KBM-7 (cell line): ENCODE measurements around the gene PLP2.
"Not testable (repeated sequence)": the region's sequence is repeated elsewhere in the genome, so short reads cannot be mapped to it uniquely, and the experiment has no call there.

Source experiments
- DNase-seq: peaks from one replicate; pipeline ENCODE4 v3.0.0-alpha.2; 2015
- in situ Hi-C: fragments of 300-500 bp; cut with MboI; formaldehyde crosslinking; loops from 2 replicates; pipeline ENCODE4 v1.14.3; 2020; ENCODE audit warnings: low sequenced_read_pairs, low pct_unique_long_range_greater_than_20kb, mixed read lengths

Gene PLP2

DNA sequence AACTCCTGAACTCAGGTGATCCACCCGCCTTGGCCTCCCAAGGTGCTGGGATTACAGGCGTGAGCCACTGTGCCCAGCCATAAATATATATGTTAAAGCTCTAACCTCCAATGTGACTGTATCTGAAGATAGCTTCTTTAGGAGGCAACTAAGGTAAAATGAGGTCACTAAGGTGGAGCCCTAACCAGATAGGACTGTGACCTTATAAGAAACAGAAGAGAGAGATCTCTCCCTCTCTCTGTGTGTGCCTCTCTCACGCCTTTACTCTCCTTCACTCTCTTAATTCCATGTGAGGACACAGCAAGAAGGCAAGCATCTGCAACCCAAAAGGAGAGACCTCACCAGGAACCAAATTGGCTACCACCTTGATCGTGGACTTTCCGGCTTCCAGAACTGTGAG is 10.1 kb upstream of the PLP2 start:
- DNase-seq, result no peak
- in situ Hi-C loops, result no loop called here

DNA sequence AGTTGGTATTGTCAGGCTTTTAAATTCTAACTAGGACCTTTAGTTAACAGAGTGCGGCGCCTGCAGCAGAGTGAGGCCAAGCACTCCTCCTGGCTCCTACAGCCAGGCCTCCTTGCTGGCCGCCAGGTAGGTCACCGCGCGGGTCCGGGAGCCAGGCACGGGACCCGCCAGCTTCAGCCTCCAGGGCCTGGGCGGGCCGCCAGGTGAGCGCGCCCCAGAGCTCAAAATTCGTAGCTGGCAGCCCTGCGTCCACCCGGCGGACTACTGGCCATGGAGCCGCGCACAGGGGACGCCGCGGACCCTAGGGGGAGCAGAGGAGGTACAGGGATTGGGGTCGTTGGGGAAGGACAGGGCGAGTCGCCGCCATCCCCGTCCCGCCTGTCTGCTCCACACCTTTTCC is 9.1 kb upstream of the PLP2 start, which contains the start of gene MAGIX:
Gene MAGIX, plus strand, starts transcription at position 139 of the 400 bp plus-strand sequence. Its CDS starts 132 bp downstream, at position 271.
- in situ Hi-C loops, result no loop called here
- no peak for DNase-seq

DNA sequence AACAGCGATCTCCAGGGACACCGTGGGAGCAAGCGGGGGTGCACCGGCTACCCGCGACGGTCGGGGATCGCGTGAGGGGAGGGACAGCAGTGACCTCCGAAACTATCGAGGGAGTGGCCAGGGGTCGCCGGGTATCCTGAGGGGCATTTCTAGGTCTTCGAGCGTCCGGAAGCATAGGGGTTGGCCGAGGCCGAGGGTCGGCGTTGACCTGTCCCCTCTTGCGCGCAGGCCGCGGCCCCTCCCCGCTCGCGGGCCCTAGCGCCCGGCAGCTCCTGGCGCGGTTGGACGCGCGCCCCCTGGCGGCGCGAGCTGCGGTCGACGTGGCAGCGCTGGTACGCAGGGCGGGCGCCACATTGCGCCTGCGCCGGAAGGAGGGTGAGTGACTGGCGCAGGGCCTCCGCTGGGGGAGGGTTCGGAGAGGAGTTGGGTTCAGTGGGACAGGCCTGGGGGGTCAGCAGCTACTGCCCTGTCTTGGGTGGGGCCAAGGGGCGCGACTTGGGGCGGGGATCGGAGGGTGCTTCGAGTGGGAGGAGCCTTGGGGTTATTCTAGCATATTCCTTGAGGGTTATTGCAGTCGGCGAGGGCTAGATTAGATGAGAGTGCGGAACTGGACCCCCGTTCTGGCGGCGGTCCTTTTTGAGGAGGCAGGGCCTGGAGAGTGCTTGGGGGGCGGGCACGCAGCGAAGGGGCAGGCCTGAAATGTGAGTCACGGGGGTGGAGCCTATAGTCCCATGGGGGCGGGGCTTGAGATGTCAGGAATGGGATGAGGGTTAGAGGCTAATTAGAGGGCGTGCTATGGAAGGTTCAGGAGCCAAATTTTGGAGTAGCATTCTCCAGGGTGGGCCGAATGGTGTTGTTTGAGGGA is 7.9 kb upstream of the PLP2 start:
- in situ Hi-C loops, result no loop called here
- DNase-seq, result peak; percentile 96

DNA sequence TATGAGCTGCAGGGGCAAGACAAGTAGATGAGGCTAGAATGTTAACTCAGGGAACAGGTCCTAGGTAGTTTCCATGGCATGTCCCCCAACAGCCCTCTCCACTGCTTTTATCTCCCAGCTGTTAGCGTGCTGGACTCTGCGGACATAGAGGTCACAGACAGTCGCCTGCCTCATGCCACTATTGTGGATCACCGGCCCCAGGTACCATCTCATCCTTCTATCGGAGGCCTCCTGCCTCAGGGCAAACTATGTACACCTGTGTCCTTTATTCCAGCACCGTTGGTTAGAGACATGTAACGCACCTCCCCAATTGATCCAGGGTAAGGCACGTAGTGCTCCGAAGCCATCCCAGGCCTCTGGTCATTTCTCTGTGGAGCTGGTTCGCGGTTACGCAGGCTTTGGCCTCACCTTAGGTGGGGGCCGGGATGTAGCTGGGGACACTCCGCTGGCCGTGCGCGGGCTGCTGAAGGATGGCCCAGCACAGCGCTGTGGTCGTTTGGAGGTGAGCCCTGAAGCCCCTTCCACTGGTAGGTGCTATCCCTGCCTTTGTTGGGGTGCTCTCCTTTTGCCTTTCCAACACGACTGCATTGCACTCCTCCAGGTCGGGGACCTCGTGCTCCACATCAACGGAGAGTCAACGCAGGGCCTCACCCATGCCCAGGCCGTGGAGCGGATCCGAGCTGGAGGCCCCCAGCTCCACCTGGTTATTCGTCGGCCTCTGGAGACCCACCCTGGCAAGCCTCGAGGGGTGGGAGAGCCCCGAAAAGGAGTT is 6.9 kb upstream of the PLP2 start:
- no peak for DNase-seq
- in situ Hi-C loops, result no loop called here

DNA sequence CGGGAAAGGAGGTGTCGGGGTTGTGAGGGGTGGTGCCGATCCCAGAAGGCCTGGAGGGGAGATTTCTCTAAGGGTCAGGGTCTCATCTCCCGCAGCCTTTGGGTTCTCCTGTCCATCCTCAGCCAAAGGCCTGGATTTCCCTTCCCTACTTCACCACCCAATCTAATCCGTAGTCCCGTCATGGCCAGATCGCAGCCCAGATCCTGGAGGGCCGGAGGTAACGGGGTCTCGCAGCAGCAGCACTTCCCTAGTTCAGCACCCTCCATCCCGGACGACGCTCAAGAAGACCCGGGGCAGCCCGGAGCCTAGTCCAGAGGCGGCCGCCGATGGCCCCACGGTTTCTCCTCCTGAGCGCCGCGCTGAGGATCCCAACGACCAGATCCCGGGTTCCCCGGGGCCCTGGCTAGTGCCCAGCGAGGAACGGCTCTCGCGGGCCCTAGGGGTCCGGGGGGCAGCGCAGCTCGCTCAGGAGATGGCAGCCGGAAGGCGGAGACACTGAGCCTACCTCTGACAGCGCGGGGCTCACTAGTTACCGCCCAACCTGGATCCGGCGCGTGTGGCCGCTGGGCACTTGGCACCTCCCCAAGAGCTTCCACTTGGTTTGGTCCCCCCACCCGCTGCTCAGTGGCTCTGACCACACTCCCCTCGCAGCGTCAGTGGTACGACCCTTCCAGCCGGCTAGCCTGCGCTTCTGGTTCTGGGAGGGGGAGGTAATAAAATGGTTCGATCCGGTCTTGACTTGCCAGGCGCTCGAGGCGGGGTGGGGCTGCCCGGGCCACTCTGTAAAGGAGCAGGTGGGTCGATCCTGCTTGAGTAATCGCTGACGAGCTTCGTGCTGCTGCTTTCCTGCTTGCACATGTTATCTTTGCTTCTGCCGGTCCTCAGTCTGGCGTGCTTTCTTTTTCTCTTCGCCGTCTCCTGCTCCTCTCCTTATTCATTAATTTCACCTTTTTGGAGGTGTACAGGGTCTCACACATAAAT is 5.5 kb upstream of the PLP2 start:
- peak; percentile 97 for DNase-seq
- in situ Hi-C loops, result no loop called here

DNA sequence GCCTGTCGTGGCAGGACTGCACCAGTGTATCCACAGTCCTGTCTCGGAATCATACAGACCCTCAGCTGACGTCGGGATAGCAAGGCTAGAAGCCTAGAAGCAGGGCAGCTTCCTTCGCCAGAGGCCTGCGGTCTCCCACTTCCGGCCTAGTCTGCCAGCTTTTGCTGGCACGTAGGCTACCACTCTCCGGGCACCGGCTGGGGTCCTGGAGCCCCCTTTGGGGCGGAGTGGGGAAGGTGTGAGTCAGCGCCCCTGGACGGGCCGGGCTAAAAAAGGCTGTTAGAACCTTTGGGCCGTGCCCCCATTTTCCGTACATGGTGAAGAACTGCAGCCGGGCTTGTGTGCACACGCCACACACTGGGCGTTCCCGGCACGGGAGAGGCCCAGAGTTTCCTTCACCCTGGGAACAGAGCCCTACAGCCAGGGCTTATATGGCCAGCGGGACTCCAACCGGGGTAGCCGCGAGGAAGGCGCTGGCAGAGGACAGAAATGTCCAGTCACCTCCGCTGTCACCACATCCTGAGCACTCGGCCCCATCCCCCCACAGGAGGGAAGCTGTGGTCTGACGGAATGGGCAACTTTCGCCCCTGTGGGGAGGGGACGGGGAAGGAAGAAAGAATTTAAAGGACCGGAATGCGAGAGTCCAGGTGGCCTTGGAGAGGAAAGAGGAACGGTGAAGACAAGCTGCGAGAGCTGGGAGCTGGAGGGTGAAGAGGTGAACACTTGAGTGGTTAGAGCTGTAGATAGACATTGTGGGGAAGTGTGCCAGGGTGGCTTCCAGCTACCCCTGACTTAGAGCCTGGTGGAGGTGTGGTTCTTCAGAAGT is 4.6 kb upstream of the PLP2 start:
- in situ Hi-C loops, result no loop called here
- DNase-seq, result peak; percentile 96

DNA sequence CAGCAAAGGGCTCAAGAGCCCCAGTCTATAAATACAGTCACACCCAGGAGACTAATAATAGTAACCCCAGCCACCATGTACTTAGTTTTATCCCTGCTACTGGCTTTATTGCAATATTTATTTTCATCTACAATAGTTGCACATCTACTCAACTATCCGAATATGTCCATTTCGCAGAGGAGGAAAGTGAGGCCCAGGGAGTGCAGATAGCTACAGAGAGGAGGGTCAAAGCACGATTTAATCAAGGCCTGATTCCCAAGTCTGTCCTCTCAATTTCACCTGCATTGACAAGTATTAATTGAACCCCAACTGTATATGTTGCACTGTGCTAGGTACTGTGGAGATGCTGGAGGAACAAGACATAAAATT is 4.0 kb upstream of the PLP2 start:
- in situ Hi-C loops, result no loop called here
- DNase-seq, result no peak

DNA sequence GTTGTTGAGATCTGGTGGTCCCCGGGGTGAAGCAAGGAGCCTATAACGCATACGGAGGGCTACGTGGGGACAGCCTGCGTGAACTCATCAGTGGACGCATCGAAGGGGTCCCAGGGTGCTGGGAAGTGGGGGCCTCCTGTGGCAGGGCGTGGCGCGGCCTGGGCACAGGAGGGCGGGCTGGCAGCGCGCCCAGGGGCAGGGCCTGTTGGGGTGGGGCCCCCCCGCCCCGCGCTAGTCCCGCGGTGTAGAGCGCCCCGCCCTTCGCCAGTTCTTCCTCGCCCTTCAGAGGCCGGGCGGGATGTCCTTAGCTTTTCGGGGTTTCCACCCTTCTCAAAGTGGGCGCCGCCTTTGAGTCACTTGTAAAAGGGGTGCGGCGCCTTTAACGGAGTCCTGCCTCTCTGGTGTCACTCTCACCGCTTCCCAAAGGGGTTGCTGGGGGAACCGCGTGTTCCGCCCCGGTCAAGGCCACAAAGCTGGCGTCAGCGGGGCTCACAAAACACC is 632 bp downstream of the PLP2 start:
- DNase-seq, result peak; percentile 76
- in situ Hi-C loops, result no loop called here

DNA sequence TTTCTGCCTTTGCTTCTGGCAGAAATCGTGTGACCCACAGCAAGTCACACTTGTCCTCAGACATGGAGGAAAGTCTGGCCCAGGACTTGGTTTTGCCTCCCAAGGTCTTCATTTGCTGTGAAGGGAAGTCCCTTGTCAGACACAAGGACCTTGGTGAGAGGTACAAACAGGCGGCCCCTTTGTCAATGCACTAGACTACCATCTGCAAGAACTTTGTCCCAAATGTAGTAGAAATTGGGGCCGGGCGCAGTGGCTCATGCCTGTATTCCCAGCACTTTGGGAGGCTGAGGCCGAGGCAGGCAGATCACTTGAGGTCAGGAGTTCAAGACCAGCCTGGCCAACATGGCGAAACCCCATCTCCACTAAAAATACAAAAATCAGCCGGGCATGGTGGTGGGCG is 1.8 kb downstream of the PLP2 start:
- in situ Hi-C loops, DNase-seq: not testable (repeated sequence)

DNA sequence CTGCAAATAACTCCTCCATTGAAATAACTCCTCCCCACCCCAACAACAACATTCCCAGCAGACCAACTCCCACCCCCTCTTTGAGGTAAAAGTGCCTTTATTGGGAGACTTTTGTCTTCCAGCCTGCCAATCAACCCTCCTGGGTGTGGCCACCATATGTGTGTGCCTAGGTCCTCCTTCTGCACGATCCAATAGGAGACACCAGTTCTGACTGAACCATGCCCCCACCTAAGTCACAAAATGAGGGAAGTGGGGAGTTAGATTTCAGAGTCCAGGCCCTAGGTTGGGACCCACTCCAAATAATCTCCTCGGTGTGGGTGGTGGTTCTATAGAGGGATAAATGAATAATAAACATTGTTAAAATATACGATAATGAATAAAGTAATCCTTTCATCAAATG is 3.0 kb downstream of the PLP2 start:
- in situ Hi-C loops, result no loop called here
- DNase-seq, result no peak

DNA sequence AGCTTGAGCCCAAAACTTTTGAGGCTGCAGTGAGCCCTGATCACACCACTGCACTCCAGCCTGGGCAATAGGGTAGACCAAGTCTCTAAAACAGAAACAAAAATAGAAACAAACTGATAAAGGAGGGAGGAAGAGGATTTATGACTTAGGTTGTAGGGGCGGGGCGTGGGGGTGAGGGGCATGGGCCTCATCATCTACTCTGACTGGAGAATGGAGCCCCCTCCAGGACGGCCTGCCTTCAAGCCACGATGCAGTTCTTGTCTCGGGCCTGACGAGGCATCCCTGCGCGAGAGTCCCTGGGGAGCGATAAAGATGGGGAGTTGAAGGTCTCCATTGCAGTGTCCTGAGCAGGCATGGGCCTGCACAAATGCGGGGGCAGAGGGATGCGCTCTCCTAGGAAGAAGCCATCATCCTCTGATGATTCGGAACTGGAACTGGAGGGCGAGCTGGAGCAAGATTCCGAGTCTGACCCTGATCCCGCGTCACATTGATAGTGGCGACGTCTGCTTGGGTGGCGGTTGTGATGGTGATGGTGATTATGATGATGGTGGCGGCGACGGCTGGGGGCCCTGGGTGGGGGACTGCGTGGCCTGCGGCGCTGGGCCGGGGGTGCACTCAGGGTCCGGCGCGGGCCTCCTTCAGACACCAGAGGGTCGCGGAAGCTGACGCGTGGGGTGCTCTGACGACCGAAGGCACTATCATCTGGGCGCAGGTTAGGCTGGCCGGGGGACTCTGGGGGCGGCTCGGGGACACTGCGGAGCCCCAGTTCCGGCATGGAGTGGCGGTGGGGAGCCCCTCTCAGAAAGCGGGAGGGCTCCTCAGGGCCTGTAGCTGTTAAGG is 4.0 kb downstream of the PLP2 start:
- DNase-seq, result no peak

DNA sequence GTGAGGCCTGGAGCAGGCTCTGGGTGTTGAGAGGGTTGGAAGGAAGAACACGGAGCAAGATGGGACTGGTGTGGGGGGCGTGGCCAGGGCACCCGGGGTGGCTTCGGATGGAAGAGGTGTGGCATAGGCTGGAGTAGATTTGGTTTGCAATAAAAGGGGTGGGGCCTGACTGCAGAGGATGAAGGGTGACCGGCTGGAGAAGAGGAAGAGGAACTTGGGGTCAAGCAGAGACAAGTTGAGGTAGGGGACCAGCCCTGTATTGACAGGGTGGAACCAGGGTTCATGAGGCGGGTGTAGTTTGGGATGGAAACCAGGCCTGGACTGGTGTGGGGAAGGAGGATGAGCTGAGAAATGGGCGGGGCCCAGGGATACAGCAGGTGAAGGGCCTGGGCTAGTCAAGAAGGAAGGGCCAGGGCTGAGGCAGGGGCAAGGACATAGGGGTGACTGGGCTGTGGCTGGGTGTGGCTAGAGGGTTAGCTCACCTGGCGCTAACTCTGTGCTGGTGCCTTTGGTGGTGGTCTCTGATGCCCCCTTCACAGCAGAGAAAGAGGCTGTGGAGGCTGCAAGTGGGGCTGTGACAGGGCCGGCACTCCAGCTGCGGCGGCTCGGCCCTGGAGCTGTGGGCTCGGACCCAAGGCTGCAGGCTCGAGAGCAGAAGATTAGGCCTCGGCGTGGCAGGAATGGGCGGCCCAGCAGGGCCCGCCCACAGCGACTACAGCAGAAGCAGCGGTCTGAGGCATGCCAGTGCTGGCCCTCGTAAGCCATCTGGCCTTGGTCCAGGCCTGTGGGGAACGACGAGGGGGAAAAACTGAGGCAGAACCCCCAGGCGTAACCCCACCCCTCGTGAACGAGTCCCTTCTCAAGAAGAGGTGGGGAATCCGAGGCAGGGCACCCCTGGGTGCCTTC is 5.0 kb downstream of the PLP2 start:
- in situ Hi-C loops, result no loop called here
- DNase-seq, result peak; percentile 58

More for the DNA sequence above, 4.0 kb downstream of the PLP2 start:
- in situ Hi-C loops, result no loop called here

DNA sequence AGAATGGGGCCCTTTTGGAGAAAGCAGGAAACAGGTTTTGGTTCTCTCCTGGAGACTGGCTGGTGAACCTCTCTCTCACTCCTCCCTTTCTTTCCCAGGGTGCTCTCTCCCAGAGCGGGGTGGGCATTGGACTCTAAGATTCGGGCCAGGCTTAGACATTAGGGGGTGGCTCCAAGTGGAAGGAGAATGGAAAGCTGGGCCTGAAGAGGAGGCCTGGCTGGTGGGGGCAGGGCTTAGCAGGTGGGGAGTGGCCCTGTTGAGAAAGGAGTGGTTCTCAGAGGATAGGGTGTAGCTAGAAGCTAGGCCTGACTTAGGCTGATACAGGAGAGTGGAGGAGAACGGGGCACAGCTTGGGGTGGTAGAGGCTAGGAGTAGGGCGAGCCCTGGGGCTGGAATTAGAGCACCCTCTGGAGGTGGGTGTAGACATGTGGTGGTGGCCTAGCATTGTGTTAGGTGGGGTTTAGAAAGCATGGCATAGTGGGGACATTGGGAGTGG is 5.7 kb downstream of the PLP2 start:
- in situ Hi-C loops, result no loop called here
- DNase-seq, result peak; percentile 67

DNA sequence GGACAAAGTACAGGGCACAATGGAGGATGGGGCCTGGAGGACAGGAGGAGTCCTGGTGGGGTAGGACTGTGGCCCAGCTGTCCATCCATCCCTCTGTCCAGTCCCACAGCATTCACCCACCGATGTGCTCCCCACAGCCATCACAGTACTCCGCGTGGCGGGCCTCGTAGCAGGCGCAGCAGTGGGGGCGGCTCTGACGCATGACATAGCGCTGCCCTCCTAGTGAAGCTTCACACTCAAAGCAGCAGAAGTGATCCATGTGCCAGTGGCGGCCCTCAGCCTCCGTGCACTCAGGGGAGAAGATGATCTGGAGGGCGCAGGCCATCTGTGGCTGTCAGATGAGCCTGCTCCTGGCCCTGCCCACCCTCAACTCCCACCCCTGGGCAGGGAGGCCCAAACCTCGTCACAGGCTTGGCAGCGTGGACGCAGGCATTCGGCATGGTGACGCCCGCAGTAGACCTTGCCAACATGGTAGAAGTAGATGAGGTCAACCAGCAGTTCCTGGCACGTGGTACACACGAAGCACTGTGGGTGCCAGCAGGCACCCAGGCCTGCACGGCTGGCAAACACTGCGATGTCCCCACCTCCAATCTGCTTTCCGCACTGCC is 6.3 kb downstream of the PLP2 start:
- no peak for DNase-seq
- in situ Hi-C loops, result no loop called here

DNA sequence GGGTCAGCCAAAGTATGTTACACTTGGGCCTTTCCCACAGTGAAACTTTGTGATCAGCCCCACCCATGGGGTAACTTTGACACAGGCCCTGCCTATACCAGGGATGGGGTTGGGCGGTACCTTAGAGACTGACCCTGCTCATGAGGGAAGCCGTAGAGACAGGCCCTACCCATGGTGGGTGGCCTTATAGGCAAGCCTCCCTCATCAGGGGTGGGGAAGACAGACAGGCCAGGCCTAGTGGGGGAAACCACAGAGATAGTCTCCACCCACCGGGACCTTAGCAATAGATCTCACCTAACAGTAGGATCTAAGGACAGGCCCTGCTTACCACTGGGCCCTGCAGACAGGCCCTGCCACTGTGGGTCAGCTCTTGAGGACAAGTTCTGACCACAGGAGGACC is 6.8 kb downstream of the PLP2 start:
- in situ Hi-C loops, result no loop called here

DNA sequence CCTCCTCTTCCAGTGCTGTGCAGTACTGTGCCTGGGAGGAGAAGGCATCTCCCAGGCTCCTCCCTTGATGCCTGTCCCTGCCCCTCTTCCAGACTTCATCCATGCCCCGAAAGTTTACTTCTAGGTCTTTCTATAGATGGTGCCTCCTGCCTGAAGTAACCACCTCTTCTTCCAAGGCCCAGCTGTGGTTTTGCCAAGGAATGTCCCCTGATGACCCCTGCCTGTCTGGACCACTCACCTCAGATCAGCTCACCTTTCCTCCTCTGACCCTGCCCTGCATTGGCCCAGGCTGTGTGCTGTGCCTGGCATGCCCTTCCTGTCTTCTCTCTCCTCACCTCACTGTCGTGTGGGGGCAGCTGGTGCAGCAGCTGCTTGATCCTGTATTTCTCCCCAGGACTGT is 7.7 kb downstream of the PLP2 start:
- in situ Hi-C loops, result no loop called here

More for the DNA sequence above, 6.8 kb downstream of the PLP2 start:
- DNase-seq, result no peak

More for the DNA sequence above, 7.7 kb downstream of the PLP2 start:
- no peak for DNase-seq
